ENCODE results near the gene NECTIN1. TPM values are rescaled to one million over a fixed set of nuclear protein-coding genes. Genes with fewer than 3 reads are reported as not detected.

Gene NECTIN1
- total and polyA plus RNA-seq, 9 donors: 7.9 to 44.3 (median 28.2) TPM

GRCh38 chr11:119664063-119664572, 64.9 kb downstream of the NECTIN1 start:
- H3K4me1 ChIP-seq (ENCODE audit: control insufficient read depth, insufficient read depth, low read length): peaks cover 74% of the 10 kb centered on the region
- no CpG with 5 or more reads among the region's 9 CpGs for WGBS (ENCODE audit: insufficient coverage)
- peak; percentile 77 for DNase-seq

GRCh38 chr11:119663279-119663678, 65.7 kb downstream of the NECTIN1 start:
- no CpG with 5 or more reads among the region's 4 CpGs for WGBS (ENCODE audit: insufficient coverage)
- Histone ChIP-seq H3K4me3 (ENCODE audit: low read length) (no peak overlapping the region), H3K27ac (ENCODE audit: low read length) (peak overlapping the region; percentile 60), H3K27me3 (ENCODE audit: control insufficient read depth, insufficient read depth, low read length) (no peaks in the 10 kb centered on the region), H3K36me3 (ENCODE audit: control insufficient read depth, insufficient read depth, low read length) (peaks cover 2% of the 10 kb centered on the region), H3K4me1 (ENCODE audit: control insufficient read depth, insufficient read depth, low read length) (peaks cover 78% of the 10 kb centered on the region), H3K9me3 (replicated peaks; ENCODE audit: control insufficient read depth, low read depth, low read length) (no peaks in the 10 kb centered on the region)
- DNase-seq: no peak

More at GRCh38 chr11:119664063-119664572, 64.9 kb downstream of the NECTIN1 start:
- Histone ChIP-seq H3K27me3 (ENCODE audit: control insufficient read depth, insufficient read depth, low read length) (no peaks in the 10 kb centered on the region), H3K4me3 (ENCODE audit: low read length) (no peak overlapping the region), H3K27ac (ENCODE audit: low read length) (peak overlapping the region; percentile 74), H3K9me3 (replicated peaks; ENCODE audit: control insufficient read depth, low read depth, low read length) (no peaks in the 10 kb centered on the region), H3K36me3 (ENCODE audit: control insufficient read depth, insufficient read depth, low read length) (peaks cover 2% of the 10 kb centered on the region)

- H3K27me3 ChIP-seq (ENCODE audit: control insufficient read depth, insufficient read depth, low read length): no peaks in the 10 kb centered on the region
- no peak overlapping the region for H3K4me3 ChIP-seq (ENCODE audit: low read length)
- H3K4me1 ChIP-seq (ENCODE audit: control insufficient read depth, insufficient read depth, low read length): peaks cover 70% of the 10 kb centered on the region
- WGBS (ENCODE audit: insufficient coverage): 20% methylated on average over 1 of the region's 4 CpGs
- DNase-seq: no peak
- peak overlapping the region; percentile 29 for H3K27ac ChIP-seq (ENCODE audit: low read length)
- no peaks in the 10 kb centered on the region for H3K9me3 ChIP-seq (replicated peaks; ENCODE audit: control insufficient read depth, low read depth, low read length)
- H3K36me3 ChIP-seq (ENCODE audit: control insufficient read depth, insufficient read depth, low read length): peaks cover 2% of the 10 kb centered on the region
These were observed 67.8 kb downstream of the NECTIN1 start for GRCh38 chr11:119661226-119661625.

- Histone ChIP-seq H3K4me3 (ENCODE audit: low read length) (no peak overlapping the region), H3K27ac (ENCODE audit: low read length) (peak overlapping the region; percentile 60), H3K27me3 (ENCODE audit: control insufficient read depth, insufficient read depth, low read length) (no peaks in the 10 kb centered on the region), H3K36me3 (ENCODE audit: control insufficient read depth, insufficient read depth, low read length) (no peaks in the 10 kb centered on the region), H3K9me3 (replicated peaks; ENCODE audit: control insufficient read depth, low read depth, low read length) (no peaks in the 10 kb centered on the region), H3K4me1 (ENCODE audit: control insufficient read depth, insufficient read depth, low read length) (peaks cover 59% of the 10 kb centered on the region)
- DNase-seq: peak; percentile 84
- 42% methylated on average over 3 of the region's 17 CpGs for WGBS (ENCODE audit: insufficient coverage)
These were observed 68.9 kb downstream of the NECTIN1 start for GRCh38 chr11:119659971-119660723.

GRCh38 chr11:119652907-119653659, 75.9 kb downstream of the NECTIN1 start:
- Histone ChIP-seq H3K27me3 (ENCODE audit: control insufficient read depth, insufficient read depth, low read length) (no peaks in the 10 kb centered on the region), H3K9me3 (replicated peaks; ENCODE audit: control insufficient read depth, low read depth, low read length) (no peaks in the 10 kb centered on the region), H3K4me1 (ENCODE audit: control insufficient read depth, insufficient read depth, low read length) (peaks cover 5% of the 10 kb centered on the region), H3K36me3 (ENCODE audit: control insufficient read depth, insufficient read depth, low read length) (no peaks in the 10 kb centered on the region), H3K4me3 (ENCODE audit: low read length) (no peak overlapping the region), H3K27ac (ENCODE audit: low read length) (no peak overlapping the region)
- DNase-seq: no peak
- 87% methylated on average over 13 of the region's 22 CpGs for WGBS (ENCODE audit: insufficient coverage)

GRCh38 chr11:119651802-119652584, 77.0 kb downstream of the NECTIN1 start:
- no peak overlapping the region for H3K27ac ChIP-seq (ENCODE audit: low read length)
- no peak overlapping the region for H3K4me3 ChIP-seq (ENCODE audit: low read length)
- no peak for DNase-seq
- H3K4me1 ChIP-seq (ENCODE audit: control insufficient read depth, insufficient read depth, low read length): peaks cover 8% of the 10 kb centered on the region
- no peaks in the 10 kb centered on the region for H3K27me3 ChIP-seq (ENCODE audit: control insufficient read depth, insufficient read depth, low read length)
- no peaks in the 10 kb centered on the region for H3K9me3 ChIP-seq (replicated peaks; ENCODE audit: control insufficient read depth, low read depth, low read length)
- no peaks in the 10 kb centered on the region for H3K36me3 ChIP-seq (ENCODE audit: control insufficient read depth, insufficient read depth, low read length)
- 62% methylated on average over 12 of the region's 12 CpGs for WGBS (ENCODE audit: insufficient coverage)

- Histone ChIP-seq H3K27ac (ENCODE audit: low read length) (no peak overlapping the region), H3K27me3 (ENCODE audit: control insufficient read depth, insufficient read depth, low read length) (no peaks in the 10 kb centered on the region), H3K36me3 (ENCODE audit: control insufficient read depth, insufficient read depth, low read length) (no peaks in the 10 kb centered on the region), H3K4me3 (ENCODE audit: low read length) (no peak overlapping the region), H3K9me3 (replicated peaks; ENCODE audit: control insufficient read depth, low read depth, low read length) (no peaks in the 10 kb centered on the region), H3K4me1 (ENCODE audit: control insufficient read depth, insufficient read depth, low read length) (peaks cover 20% of the 10 kb centered on the region)
- 48% methylated on average over 5 of the region's 6 CpGs for WGBS (ENCODE audit: insufficient coverage)
- DNase-seq: no peak
These were observed 78.7 kb downstream of the NECTIN1 start for GRCh38 chr11:119650251-119650650.

- Histone ChIP-seq H3K4me1 (ENCODE audit: control insufficient read depth, insufficient read depth, low read length) (peaks cover 50% of the 10 kb centered on the region), H3K4me3 (ENCODE audit: low read length) (no peak overlapping the region), H3K27me3 (ENCODE audit: control insufficient read depth, insufficient read depth, low read length) (no peaks in the 10 kb centered on the region), H3K27ac (ENCODE audit: low read length) (no peak overlapping the region), H3K36me3 (ENCODE audit: control insufficient read depth, insufficient read depth, low read length) (no peaks in the 10 kb centered on the region), H3K9me3 (replicated peaks; ENCODE audit: control insufficient read depth, low read depth, low read length) (no peaks in the 10 kb centered on the region)
- no peak for DNase-seq
- WGBS (ENCODE audit: insufficient coverage): 80% methylated on average over 1 of the region's 3 CpGs
These were observed 81.7 kb downstream of the NECTIN1 start for GRCh38 chr11:119647254-119647653.

GRCh38 chr11:119645018-119645417, 84.0 kb downstream of the NECTIN1 start:
- Histone ChIP-seq H3K36me3 (ENCODE audit: control insufficient read depth, insufficient read depth, low read length) (no peaks in the 10 kb centered on the region), H3K4me1 (ENCODE audit: control insufficient read depth, insufficient read depth, low read length) (peaks cover 58% of the 10 kb centered on the region), H3K9me3 (replicated peaks; ENCODE audit: control insufficient read depth, low read depth, low read length) (no peaks in the 10 kb centered on the region), H3K27me3 (ENCODE audit: control insufficient read depth, insufficient read depth, low read length) (no peaks in the 10 kb centered on the region), H3K27ac (ENCODE audit: low read length) (no peak overlapping the region), H3K4me3 (ENCODE audit: low read length) (no peak overlapping the region)
- DNase-seq: no peak
- WGBS (ENCODE audit: insufficient coverage): 71% methylated on average over 4 of the region's 5 CpGs

GRCh38 chr11:119644502-119644901, 84.5 kb downstream of the NECTIN1 start:
- no peak for DNase-seq
- Histone ChIP-seq H3K4me1 (ENCODE audit: control insufficient read depth, insufficient read depth, low read length) (peaks cover 62% of the 10 kb centered on the region), H3K27me3 (ENCODE audit: control insufficient read depth, insufficient read depth, low read length) (peaks cover 2% of the 10 kb centered on the region), H3K27ac (ENCODE audit: low read length) (no peak overlapping the region), H3K9me3 (replicated peaks; ENCODE audit: control insufficient read depth, low read depth, low read length) (no peaks in the 10 kb centered on the region), H3K36me3 (ENCODE audit: control insufficient read depth, insufficient read depth, low read length) (no peaks in the 10 kb centered on the region), H3K4me3 (ENCODE audit: low read length) (no peak overlapping the region)
- WGBS (ENCODE audit: insufficient coverage): 92% methylated on average over 5 of the region's 7 CpGs

All from muscle of leg (tissue), 11 donors.